Fibroblast of lung (primary cell): Measurements from ENCODE around the gene GRAP2. TPM values are rescaled to one million over a fixed set of nuclear protein-coding genes. Genes with fewer than 3 reads are reported as not detected.
"Not testable (repeated sequence)": the region's sequence is repeated elsewhere in the genome, so short reads cannot be mapped to it uniquely, and the experiment has no call there.

Experiments used
- DNase-seq, 2 donors: peaks; one replicate each; pipeline versions ENCODE4 v3.0.0 to v3.0.0-alpha.2; 2010; ENCODE audit warnings: low read depth in 2 of 2
- H2AFZ ChIP-seq: 2 replicates; pipeline ENCODE4 v1.5.1; 2012; ENCODE audit warnings: low read length, control low read depth, inconsistent platforms
- H3K27ac ChIP-seq: 2 replicates; pipeline ENCODE4 v1.5.1; 2011; ENCODE audit warnings: low read length, control low read depth; ENCODE audit not compliant: insufficient read depth
- H3K27me3 ChIP-seq: 2 replicates; pipeline ENCODE4 v1.5.1; 2011; ENCODE audit warnings: mild to moderate bottlenecking, low read length; ENCODE audit not compliant: control insufficient read depth, insufficient read depth
- H3K36me3 ChIP-seq: 2 replicates; pipeline ENCODE4 v1.5.1; 2011; ENCODE audit warnings: low read length; ENCODE audit not compliant: control insufficient read depth, insufficient read depth
- H3K4me1 ChIP-seq: 2 replicates; pipeline ENCODE4 v1.5.1; 2011; ENCODE audit warnings: low read length; ENCODE audit not compliant: control insufficient read depth, insufficient read depth; ENCODE audit errors: extremely low read depth
- H3K4me2 ChIP-seq: 2 replicates; pipeline ENCODE4 v1.5.1; 2011; ENCODE audit warnings: low read length, control low read depth; ENCODE audit not compliant: insufficient read depth; ENCODE audit errors: extremely low read depth
- H3K4me3 ChIP-seq, 4 experiments: fragments of 200-600 bp in 1 of 4; sonication (generic) in 1 of 4; replicated peaks in 1 of 4; 2 replicates each; pipeline ENCODE4 v1.5.1; 2011 to 2016; ENCODE audit warnings: low read length in 4 of 4, low read depth in 3 of 4, mild to moderate bottlenecking in 3 of 4, control low read depth in 2 of 4, inconsistent platforms in 1 of 4, mixed read lengths in 1 of 4; ENCODE audit not compliant: insufficient read depth in 1 of 4; ENCODE audit errors: control extremely low read depth in 1 of 4
- H3K79me2 ChIP-seq: 2 replicates; pipeline ENCODE4 v1.5.1; 2012; ENCODE audit warnings: mild to moderate bottlenecking, low read length, inconsistent platforms; ENCODE audit not compliant: control insufficient read depth, insufficient read depth
- H3K9ac ChIP-seq: 2 replicates; pipeline ENCODE4 v1.5.1; 2011; ENCODE audit warnings: mild to moderate bottlenecking, low read length, control low read depth; ENCODE audit not compliant: insufficient read depth
- H3K9me3 ChIP-seq: 2 replicates; pipeline ENCODE4 v1.5.1; 2012; ENCODE audit warnings: low read depth, low read length; ENCODE audit not compliant: control insufficient read depth, insufficient read depth
- H4K20me1 ChIP-seq: 2 replicates; pipeline ENCODE4 v1.5.1; 2011; ENCODE audit warnings: low read length; ENCODE audit not compliant: control insufficient read depth, insufficient read depth; ENCODE audit errors: extremely low read depth
- EZH2 ChIP-seq: IDR thresholded peaks from 2 replicates; pipeline ENCODE4 v1.5.1; 2012; ENCODE audit warnings: low read length, control low read depth, mild to moderate bottlenecking; ENCODE audit errors: missing control alignments
- polyA plus RNA-seq, 2 donors: library from polyadenylated mRNA; depleted of rRNA in 1 of 2; stranded (reverse) in 1 of 2; unstranded in 1 of 2; fragments of >200 nt; gene quantifications; 2 replicates each; pipeline ENCODE4 v1.2.1, GENCODE V29; 2011 to 2012; ENCODE audit warnings: missing spikeins in 1 of 2
- total RNA-seq: library from RNA; depleted of rRNA; stranded (reverse); fragments of >200 nt; gene quantifications from 2 replicates; pipeline ENCODE4 v1.2.1, GENCODE V29; 2014
- TF ChIP-seq, protein P1 (sequence below), 2 donors: IDR thresholded peaks in 1 of 2; conservative IDR thresholded peaks in 1 of 2; 1 replicate in 1 of 2; 2 replicates in 1 of 2; pipeline ENCODE4 v1.5.1; 2011 to 2012; ENCODE audit warnings: low read length in 2 of 2, control low read depth in 1 of 2, inconsistent platforms in 1 of 2, low read depth in 1 of 2, mild to moderate bottlenecking in 1 of 2

Gene GRAP2
- total and polyA plus RNA-seq, 2 donors (not counting 1 experiment from before 2014, with no cell fraction given), result not detected

DNA sequence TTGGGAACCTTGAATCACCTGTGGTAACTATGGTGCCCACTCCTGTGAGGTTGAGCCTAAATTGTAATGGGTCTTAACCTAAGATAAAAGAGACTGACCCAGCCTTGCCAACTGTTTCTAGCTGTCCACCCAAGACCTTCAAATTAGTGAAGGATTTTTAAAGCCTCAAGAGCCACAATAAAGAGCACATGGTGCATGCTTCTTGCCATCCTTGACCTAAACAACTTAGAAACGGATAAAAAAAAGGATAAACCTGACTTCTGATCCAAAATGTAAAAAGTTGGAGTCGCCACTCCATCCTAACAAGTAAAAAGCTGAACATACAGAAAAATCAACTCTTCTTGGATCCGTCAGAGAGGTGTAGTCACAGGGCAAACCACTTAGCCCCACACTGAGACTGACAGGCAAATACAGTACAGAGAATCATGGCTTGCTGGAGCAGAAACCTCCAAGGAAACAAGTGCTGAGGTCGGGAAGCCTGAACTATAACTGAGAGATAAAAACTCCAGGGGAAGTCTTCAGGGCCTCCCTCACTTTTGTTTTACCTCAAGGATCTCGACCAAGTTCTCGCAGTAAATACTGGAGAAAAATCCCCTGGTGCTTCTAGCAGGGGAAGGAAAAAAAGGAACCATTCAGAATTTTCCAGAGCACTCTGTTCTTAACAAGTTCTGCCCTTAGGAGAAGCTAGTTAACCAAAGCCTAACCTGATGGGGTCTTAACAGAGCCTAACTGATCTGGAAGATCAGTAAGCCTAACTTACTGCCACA lies 23.6 kb upstream of the GRAP2 start:
- Histone ChIP-seq H3K27ac (no peak overlapping the region), H4K20me1 (no peaks in the 10 kb centered on the region), H3K9me3 (no peaks in the 10 kb centered on the region), H3K9ac (no peak overlapping the region), H3K79me2 (no peaks in the 10 kb centered on the region), H3K4me1 (no peaks in the 10 kb centered on the region), H3K4me3 (no peak overlapping the region), H3K36me3 (no peaks in the 10 kb centered on the region), H3K27me3 (peaks cover 7% of the 10 kb centered on the region), H2AFZ (no peak overlapping the region), H3K4me2 (no peak overlapping the region)
- no peak for TF ChIP-seq EZH2
- TF ChIP-seq, protein P1, sequence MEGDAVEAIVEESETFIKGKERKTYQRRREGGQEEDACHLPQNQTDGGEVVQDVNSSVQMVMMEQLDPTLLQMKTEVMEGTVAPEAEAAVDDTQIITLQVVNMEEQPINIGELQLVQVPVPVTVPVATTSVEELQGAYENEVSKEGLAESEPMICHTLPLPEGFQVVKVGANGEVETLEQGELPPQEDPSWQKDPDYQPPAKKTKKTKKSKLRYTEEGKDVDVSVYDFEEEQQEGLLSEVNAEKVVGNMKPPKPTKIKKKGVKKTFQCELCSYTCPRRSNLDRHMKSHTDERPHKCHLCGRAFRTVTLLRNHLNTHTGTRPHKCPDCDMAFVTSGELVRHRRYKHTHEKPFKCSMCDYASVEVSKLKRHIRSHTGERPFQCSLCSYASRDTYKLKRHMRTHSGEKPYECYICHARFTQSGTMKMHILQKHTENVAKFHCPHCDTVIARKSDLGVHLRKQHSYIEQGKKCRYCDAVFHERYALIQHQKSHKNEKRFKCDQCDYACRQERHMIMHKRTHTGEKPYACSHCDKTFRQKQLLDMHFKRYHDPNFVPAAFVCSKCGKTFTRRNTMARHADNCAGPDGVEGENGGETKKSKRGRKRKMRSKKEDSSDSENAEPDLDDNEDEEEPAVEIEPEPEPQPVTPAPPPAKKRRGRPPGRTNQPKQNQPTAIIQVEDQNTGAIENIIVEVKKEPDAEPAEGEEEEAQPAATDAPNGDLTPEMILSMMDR (conservative IDR thresholded peaks at IDR 0.05 in 1 of 2, IDR thresholded peaks at IDR 0.05 in 1 of 2; ENCODE audit: low read depth in 1 of 2, low read length in 2 of 2), result no peak
- DNase-seq, result no peak

DNA sequence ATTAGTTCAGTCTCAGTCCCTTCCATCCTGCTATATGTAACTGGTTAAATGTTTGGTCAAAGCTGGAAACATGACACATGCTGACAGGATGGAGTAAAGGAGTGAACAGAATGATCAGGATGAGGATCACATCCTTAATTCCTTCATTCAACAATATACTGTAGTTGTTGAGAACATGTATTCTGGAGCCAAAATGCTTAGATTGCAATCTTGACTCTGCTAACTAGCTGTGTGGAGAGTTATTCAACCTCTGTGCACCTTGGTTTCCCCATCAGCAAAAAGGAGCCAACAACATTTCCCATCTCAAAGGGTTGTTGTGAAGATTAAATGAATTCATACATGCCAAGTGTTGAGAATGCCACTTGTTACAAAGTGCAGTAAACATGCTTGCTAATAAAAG lies 20.2 kb upstream of the GRAP2 start:
- no peak for TF ChIP-seq EZH2
- TF ChIP-seq, protein P1 (conservative IDR thresholded peaks at IDR 0.05 in 1 of 2, IDR thresholded peaks at IDR 0.05 in 1 of 2; ENCODE audit: low read depth in 1 of 2, low read length in 2 of 2), result no peak
- no peaks in the 10 kb centered on the region for H3K4me1 ChIP-seq
- no peak overlapping the region for H3K9ac ChIP-seq
- no peaks in the 10 kb centered on the region for H3K79me2 ChIP-seq
- no peaks in the 10 kb centered on the region for H3K9me3 ChIP-seq
- no peak for DNase-seq
- H2AFZ ChIP-seq, result no peak overlapping the region
- H3K4me3 ChIP-seq, result no peak overlapping the region
- H3K27me3 ChIP-seq, result peaks cover 5% of the 10 kb centered on the region
- H4K20me1 ChIP-seq, result no peaks in the 10 kb centered on the region
- no peak overlapping the region for H3K27ac ChIP-seq
- H3K36me3 ChIP-seq, result no peaks in the 10 kb centered on the region
- no peak overlapping the region for H3K4me2 ChIP-seq

DNA sequence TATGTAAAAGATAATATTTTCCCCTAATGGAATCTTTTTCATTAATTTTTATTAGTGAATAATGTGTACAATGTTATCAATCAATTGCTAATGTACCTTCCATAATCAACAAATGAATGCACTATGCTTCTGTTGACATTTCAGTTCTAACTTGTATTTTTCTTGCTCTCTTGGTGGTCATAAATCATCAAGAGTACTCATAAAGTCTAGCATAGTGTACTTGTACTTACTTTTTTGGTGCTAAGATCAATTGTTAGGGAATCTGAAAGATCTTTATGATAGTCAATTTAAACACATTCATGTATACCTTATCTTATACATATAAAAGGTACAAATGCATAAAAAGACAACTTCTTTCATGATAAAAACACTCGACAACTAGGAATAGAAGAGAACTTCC lies 17.8 kb upstream of the GRAP2 start:
- Histone ChIP-seq H3K36me3 (no peaks in the 10 kb centered on the region), H3K4me1 (no peaks in the 10 kb centered on the region), H3K79me2 (no peaks in the 10 kb centered on the region), H3K27me3 (no peaks in the 10 kb centered on the region), H3K27ac (no peak overlapping the region), H3K4me3 (no peak overlapping the region), H3K9ac (no peak overlapping the region), H3K9me3 (no peaks in the 10 kb centered on the region), H2AFZ (no peak overlapping the region), H4K20me1 (no peaks in the 10 kb centered on the region), H3K4me2 (no peak overlapping the region)
- TF ChIP-seq, protein P1 (conservative IDR thresholded peaks at IDR 0.05 in 1 of 2, IDR thresholded peaks at IDR 0.05 in 1 of 2; ENCODE audit: low read depth in 1 of 2, low read length in 2 of 2), result no peak
- no peak for TF ChIP-seq EZH2
- DNase-seq, result no peak

DNA sequence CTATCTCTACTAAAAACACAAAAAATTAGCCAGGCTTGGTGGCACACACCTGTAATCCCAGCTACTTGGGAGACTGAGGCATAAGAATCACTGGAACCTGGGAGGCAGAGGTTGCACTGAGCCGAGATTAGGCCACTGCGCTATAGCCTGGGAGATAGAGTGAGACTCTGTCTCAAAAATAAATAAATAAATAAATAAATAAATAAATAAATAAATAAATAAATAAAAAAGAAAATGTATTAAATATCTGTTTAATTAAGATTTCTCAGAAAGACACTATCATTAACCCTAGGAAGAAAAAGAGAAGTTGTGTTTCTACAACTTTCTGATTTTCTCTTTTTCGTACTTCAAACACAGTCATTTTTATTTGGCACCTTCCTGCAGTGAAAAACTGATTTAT lies 11.0 kb upstream of the GRAP2 start:
- H3K9me3 ChIP-seq, DNase-seq, H3K79me2 ChIP-seq, H3K36me3 ChIP-seq, H3K4me1 ChIP-seq, H3K27me3 ChIP-seq, H3K27ac ChIP-seq, H3K4me3 ChIP-seq, H2AFZ ChIP-seq, H4K20me1 ChIP-seq, H3K9ac ChIP-seq, H3K4me2 ChIP-seq: not testable (repeated sequence)
